DND-41 (cell line): ENCODE measurements around the gene KCNB1.

Experiments used
- ATAC-seq: fragments of 200-7000 bp; cut with Tn5 transposase; 3 replicates; pipeline ENCODE4 v1.9.1; 2021; ENCODE audit warnings: low read depth; ENCODE audit not compliant: insufficient read depth
- DNase-seq: peaks from one replicate; pipeline ENCODE4 v3.0.0-alpha.2; 2020
- H2AFZ ChIP-seq: 2 replicates; pipeline ENCODE4 v1.6.0; 2012; ENCODE audit warnings: low read depth, low read length
- H3K27ac ChIP-seq: 2 replicates; pipeline ENCODE4 v1.5.1; 2012; ENCODE audit warnings: low read length, inconsistent platforms
- H3K27me3 ChIP-seq: fragments of 200-600 bp; sonication (generic); 2 replicates; pipeline ENCODE4 v1.6.0; 2012; ENCODE audit warnings: low read length, mild to moderate bottlenecking, inconsistent platforms; ENCODE audit not compliant: insufficient read depth, poor library complexity
- H3K36me3 ChIP-seq: 2 replicates; pipeline ENCODE4 v1.5.1; 2012; ENCODE audit warnings: low read length, inconsistent platforms; ENCODE audit not compliant: insufficient read depth
- H3K4me1 ChIP-seq: 2 replicates; pipeline ENCODE4 v1.5.1; 2012; ENCODE audit warnings: mild to moderate bottlenecking, low read length; ENCODE audit not compliant: insufficient read depth
- H3K4me2 ChIP-seq: 2 replicates; pipeline ENCODE4 v1.6.0; 2012; ENCODE audit warnings: mild to moderate bottlenecking, moderate library complexity, low read length, inconsistent platforms; ENCODE audit not compliant: insufficient read depth
- H3K4me3 ChIP-seq, 2 experiments: fragments of 200-600 bp in 1 of 2; shearing (Covaris generic) in 1 of 2; 2 replicates each; pipeline ENCODE4 v1.5.1; 2012 to 2016; ENCODE audit warnings: inconsistent platforms in 2 of 2, low read length in 2 of 2, mild to moderate bottlenecking in 2 of 2, low read depth in 1 of 2, moderate library complexity in 1 of 2
- H3K79me2 ChIP-seq: 2 replicates; pipeline ENCODE4 v1.6.0; 2012; ENCODE audit warnings: low read length, inconsistent platforms; ENCODE audit not compliant: insufficient read depth
- H3K9ac ChIP-seq: 2 replicates; pipeline ENCODE4 v1.6.0; 2012; ENCODE audit warnings: low read depth, mild to moderate bottlenecking, inconsistent platforms, low read length, moderate library complexity
- H3K9me3 ChIP-seq: 2 replicates; pipeline ENCODE4 v1.5.1; 2012; ENCODE audit warnings: low read length, moderate library complexity, mild to moderate bottlenecking, inconsistent platforms; ENCODE audit not compliant: insufficient read depth, severe bottlenecking
- H4K20me1 ChIP-seq: 2 replicates; pipeline ENCODE4 v1.6.0; 2012; ENCODE audit warnings: low read length; ENCODE audit not compliant: insufficient read depth
- EZH2 ChIP-seq: IDR thresholded peaks from 3 replicates; pipeline ENCODE4 v1.6.1; 2012; ENCODE audit warnings: borderline replicate concordance, low read depth, mild to moderate bottlenecking, moderate library complexity, low read length, inconsistent platforms; ENCODE audit not compliant: severe bottlenecking
- TF ChIP-seq, protein P1 (sequence below): IDR thresholded peaks from 2 replicates; pipeline ENCODE4 v1.5.1; 2012; ENCODE audit warnings: borderline replicate concordance, low read length, moderate library complexity, mild to moderate bottlenecking; ENCODE audit not compliant: poor library complexity, severe bottlenecking; ENCODE audit errors: extremely low read depth

Gene KCNB1

DNA sequence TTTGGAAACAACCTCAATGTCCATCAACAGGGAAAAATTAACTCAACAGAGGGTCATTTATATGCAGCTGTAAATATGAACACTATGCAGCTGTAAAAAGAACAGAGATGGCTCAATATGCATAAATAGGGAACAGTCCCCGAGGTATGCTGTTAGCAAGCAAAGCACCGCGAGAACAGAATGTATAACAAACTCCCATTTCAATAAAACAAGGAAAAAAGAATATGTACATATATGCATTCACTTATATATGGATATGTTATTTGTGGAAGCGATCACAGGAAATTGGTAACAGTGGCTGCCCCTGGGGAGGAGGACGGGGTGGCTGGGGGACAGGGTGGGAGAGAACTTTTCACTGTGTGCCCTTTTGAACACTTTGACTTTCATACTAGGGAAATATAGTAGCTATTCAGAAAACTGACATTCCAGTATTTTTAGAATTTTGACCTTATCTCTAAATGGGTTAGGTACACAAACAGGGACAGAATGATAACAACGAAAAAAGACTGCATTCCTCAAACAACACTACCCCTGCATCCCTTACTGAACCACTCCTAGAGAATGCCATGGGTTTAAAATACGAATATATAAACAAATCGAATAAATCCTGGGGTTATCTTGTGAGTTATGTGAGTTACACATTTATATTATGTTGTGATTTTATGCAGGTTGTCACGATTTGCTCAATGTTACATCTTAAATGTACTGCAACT, 64.5 kb downstream of the KCNB1 start:
- Histone ChIP-seq H3K4me1 (no peaks in the 10 kb centered on the region), H4K20me1 (no peaks in the 10 kb centered on the region; the same call in 1 of the 2 replicates), H3K36me3 (no peaks in the 10 kb centered on the region), H3K4me2 (no peak overlapping the region), H3K27me3 (peaks cover 47% of the 10 kb centered on the region), H3K9ac (no peak overlapping the region), H3K79me2 (no peaks in the 10 kb centered on the region), H3K4me3 (no peak overlapping the region), H3K9me3 (no peaks in the 10 kb centered on the region), H2AFZ (no peak overlapping the region), H3K27ac (no peak overlapping the region)
- ATAC-seq = no peak
- no peak for DNase-seq
- TF ChIP-seq EZH2 = no peak
- TF ChIP-seq, protein P1, sequence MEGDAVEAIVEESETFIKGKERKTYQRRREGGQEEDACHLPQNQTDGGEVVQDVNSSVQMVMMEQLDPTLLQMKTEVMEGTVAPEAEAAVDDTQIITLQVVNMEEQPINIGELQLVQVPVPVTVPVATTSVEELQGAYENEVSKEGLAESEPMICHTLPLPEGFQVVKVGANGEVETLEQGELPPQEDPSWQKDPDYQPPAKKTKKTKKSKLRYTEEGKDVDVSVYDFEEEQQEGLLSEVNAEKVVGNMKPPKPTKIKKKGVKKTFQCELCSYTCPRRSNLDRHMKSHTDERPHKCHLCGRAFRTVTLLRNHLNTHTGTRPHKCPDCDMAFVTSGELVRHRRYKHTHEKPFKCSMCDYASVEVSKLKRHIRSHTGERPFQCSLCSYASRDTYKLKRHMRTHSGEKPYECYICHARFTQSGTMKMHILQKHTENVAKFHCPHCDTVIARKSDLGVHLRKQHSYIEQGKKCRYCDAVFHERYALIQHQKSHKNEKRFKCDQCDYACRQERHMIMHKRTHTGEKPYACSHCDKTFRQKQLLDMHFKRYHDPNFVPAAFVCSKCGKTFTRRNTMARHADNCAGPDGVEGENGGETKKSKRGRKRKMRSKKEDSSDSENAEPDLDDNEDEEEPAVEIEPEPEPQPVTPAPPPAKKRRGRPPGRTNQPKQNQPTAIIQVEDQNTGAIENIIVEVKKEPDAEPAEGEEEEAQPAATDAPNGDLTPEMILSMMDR = no peak

DNA sequence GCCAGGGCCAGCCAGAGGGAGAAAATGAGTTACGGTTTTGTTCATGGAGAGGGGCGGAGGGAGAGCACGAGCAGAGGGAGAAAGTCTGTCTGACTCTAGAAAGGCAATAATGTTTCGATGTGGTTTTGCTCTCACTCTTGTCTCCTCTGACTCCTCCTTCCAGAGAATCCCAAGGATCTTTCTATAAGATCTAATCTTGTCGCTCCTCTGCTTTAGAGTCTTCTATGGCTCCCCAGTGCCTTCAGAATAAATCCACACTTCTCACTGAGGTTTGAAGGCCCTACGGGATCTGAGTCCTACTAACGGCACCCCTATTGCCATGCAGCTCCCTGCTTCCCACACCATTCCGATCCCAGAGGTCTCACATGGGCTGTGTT, 66.8 kb downstream of the KCNB1 start:
- Histone ChIP-seq H4K20me1 (no peaks in the 10 kb centered on the region; the same call in 1 of the 2 replicates), H3K36me3 (no peaks in the 10 kb centered on the region), H3K27ac (no peak overlapping the region), H3K9ac (no peak overlapping the region), H3K4me2 (no peak overlapping the region), H2AFZ (no peak overlapping the region), H3K4me3 (no peak overlapping the region), H3K9me3 (no peaks in the 10 kb centered on the region), H3K27me3 (peaks cover 65% of the 10 kb centered on the region), H3K4me1 (no peaks in the 10 kb centered on the region), H3K79me2 (no peaks in the 10 kb centered on the region)
- TF ChIP-seq, protein P1 = no peak
- no peak for TF ChIP-seq EZH2
- DNase-seq = no peak
- no peak for ATAC-seq

DNA sequence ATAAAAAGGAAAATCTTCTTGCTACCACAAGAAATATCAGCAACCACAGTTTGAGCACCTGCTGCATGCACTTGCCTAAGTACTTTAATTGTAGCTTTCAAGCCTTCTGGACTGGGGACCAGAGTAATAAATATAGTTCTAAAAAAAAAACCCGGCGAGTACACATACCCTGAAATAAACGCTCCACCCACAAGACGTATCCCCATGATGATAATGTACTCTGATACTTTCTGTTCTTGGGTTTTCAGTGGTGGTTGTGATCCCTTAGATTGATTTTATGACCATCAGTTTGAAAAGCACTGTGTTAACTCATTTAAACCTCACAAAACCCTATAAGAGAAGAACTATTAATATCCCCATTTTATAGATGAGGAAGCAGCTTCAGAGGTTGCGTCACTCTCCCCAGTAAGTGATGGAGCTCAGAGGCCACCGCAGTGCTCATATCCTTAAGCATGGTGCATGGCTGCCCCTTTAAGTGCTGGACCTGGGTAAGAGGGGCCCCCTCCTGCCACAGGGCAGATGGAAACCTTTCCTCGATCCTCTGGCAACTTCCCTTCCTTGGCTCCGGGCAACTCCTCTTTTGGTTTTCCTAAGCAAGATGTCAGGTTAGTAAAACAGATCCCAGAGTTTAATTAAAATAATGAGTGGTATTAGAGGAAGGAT, 67.3 kb downstream of the KCNB1 start:
- no peak overlapping the region for H3K4me3 ChIP-seq
- no peak overlapping the region for H3K9ac ChIP-seq
- no peak overlapping the region for H2AFZ ChIP-seq
- no peaks in the 10 kb centered on the region for H3K79me2 ChIP-seq
- H3K4me1 ChIP-seq = no peaks in the 10 kb centered on the region
- DNase-seq = no peak
- H3K27ac ChIP-seq = no peak overlapping the region
- no peaks in the 10 kb centered on the region for H3K36me3 ChIP-seq
- no peaks in the 10 kb centered on the region; the same call in 1 of the 2 replicates for H4K20me1 ChIP-seq
- H3K27me3 ChIP-seq = peaks cover 65% of the 10 kb centered on the region
- ATAC-seq = no peak
- H3K4me2 ChIP-seq = no peak overlapping the region
- H3K9me3 ChIP-seq = no peaks in the 10 kb centered on the region
- TF ChIP-seq, protein P1 = no peak
- no peak for TF ChIP-seq EZH2
